Esophagus muscularis mucosa (tissue), 4 donors: ENCODE results near the gene ANKRD11.

ENCODE experiments used
- EP300 ChIP-seq: sonication (generic); formaldehyde crosslinking; IDR thresholded peaks from one replicate; pipeline ENCODE4 v1.6.1; 2017; ENCODE audit warnings: antibody characterized with exemption
- POLR2AphosphoS5 ChIP-seq, 2 donors: sonication (generic); formaldehyde crosslinking; IDR thresholded peaks; one replicate each; pipeline ENCODE4 v1.6.1; 2017; ENCODE audit warnings: antibody characterized with exemption in 2 of 2
- TF ChIP-seq, protein P1 (sequence below), 3 experiments: fragments of 200-600 bp in 2 of 3; fragments of 450-650 bp in 1 of 3; sonication (generic) in 2 of 3; IDR thresholded peaks; one replicate each; pipeline ENCODE4 v1.5.1; 2017 to 2019; ENCODE audit warnings: antibody characterized with exemption in 3 of 3, mild to moderate bottlenecking in 2 of 3, moderate library complexity in 1 of 3

DNA sequence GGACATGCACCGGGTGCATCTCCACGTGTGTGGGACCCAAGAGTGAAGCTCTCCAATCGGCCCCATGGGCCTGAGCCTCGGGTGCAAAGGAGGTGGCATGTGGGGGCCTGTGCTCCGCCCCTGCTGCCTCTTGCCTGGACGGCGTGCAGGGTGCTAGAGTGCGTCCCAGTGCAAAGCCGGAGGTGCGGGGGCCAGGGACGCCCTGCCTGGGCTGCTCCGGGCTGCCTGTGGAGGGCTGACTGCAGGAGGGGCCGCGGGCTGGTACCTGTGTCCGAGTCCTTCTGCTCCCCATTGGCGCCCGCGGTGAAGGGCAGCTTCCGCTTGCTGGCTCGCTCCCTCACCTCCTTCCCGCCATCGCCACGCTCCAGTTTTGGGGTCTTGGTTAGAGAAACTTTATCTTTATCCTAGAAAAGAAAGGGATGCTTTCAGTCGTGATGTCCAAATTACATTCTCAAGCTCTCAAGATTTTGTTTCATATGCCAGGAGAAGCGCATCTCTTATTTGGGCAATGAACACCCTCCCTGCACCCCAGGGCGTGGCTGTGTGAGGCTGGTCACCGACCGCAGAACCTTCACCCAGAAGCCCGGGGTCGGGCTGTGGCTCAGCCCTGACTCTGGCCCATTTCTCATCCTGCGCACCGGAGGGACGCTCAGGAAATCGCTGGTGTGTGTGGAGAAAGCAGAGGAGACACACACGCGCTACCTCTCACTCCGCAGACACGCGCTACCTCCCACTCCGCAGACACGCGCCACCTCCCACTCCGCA, 185.2 kb downstream of the ANKRD11 start:
- no peak for TF ChIP-seq EP300
- TF ChIP-seq, protein P1, sequence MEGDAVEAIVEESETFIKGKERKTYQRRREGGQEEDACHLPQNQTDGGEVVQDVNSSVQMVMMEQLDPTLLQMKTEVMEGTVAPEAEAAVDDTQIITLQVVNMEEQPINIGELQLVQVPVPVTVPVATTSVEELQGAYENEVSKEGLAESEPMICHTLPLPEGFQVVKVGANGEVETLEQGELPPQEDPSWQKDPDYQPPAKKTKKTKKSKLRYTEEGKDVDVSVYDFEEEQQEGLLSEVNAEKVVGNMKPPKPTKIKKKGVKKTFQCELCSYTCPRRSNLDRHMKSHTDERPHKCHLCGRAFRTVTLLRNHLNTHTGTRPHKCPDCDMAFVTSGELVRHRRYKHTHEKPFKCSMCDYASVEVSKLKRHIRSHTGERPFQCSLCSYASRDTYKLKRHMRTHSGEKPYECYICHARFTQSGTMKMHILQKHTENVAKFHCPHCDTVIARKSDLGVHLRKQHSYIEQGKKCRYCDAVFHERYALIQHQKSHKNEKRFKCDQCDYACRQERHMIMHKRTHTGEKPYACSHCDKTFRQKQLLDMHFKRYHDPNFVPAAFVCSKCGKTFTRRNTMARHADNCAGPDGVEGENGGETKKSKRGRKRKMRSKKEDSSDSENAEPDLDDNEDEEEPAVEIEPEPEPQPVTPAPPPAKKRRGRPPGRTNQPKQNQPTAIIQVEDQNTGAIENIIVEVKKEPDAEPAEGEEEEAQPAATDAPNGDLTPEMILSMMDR (IDR thresholded peaks at IDR 0.05): no peak
- no peak for TF ChIP-seq POLR2AphosphoS5 (IDR thresholded peaks at IDR 0.05)
